IMR-90 (cell line): ENCODE results near the gene FTO. TPM values are rescaled to one million over a fixed set of nuclear protein-coding genes. Genes with fewer than 3 reads are reported as not detected.
A peak's percentile ranks its signal among the peaks of the same experiment; 100 is the strongest.

ENCODE experiments used
- ATAC-seq: fragments of 200-7000 bp; cut with Tn5 transposase; 2 replicates; pipeline ENCODE4 v1.9.1; 2020; ENCODE audit warnings: low read depth, mild to moderate bottlenecking, moderate library complexity
- BruUV-seq: library from RNA; stranded (reverse); fragments of 400-500 nt; replicated peaks from 2 replicates; lab custom pipeline; 2021; lab: Mats Ljungman, UMichigan
- CTCF ChIA-PET: fragments of 300-600 bp; formaldehyde crosslinking; extraction: SDS; loops from one replicate; lab custom pipeline; 2021; ENCODE audit warnings: antibody characterized with exemption; lab: Yijun Ruan, JAX
- POLR2A ChIA-PET: fragments of 300-600 bp; sonication (Branson Sonifier 250); formaldehyde crosslinking; loops from one replicate; lab custom pipeline; 2022; ENCODE audit warnings: antibody characterized with exemption; ENCODE audit not compliant: unreplicated experiment; lab: Charles Lee
- DNase-seq: peaks from one replicate; pipeline ENCODE4 v3.0.0; 2013
- H2AFZ ChIP-seq: replicated peaks from 2 replicates; pipeline ENCODE3; 2013; ENCODE audit warnings: low read length, mild to moderate bottlenecking; ENCODE audit not compliant: poor library complexity
- H2AK5ac ChIP-seq: 2 replicates; pipeline ENCODE4 v1.6.1; 2013; ENCODE audit warnings: low read depth, low read length, inconsistent platforms
- H2AK9ac ChIP-seq: replicated peaks from 2 replicates; pipeline ENCODE3; 2013; ENCODE audit warnings: mild to moderate bottlenecking, low read depth, low read length, moderate library complexity; ENCODE audit not compliant: poor library complexity
- H2BK120ac ChIP-seq: 2 replicates; pipeline ENCODE4 v1.6.1; 2013; ENCODE audit warnings: low read depth, low read length, inconsistent platforms
- H2BK15ac ChIP-seq: 3 replicates; pipeline ENCODE4 v1.6.1; 2013; ENCODE audit warnings: low read depth, low read length, inconsistent platforms
- H2BK20ac ChIP-seq: 2 replicates; pipeline ENCODE4 v1.6.1; 2013; ENCODE audit warnings: low read depth, mild to moderate bottlenecking, inconsistent platforms, low read length, moderate library complexity
- H2BK5ac ChIP-seq: 2 replicates; pipeline ENCODE4 v1.6.1; 2013; ENCODE audit warnings: mild to moderate bottlenecking, low read depth, low read length, inconsistent platforms; ENCODE audit not compliant: poor library complexity, severe bottlenecking
- H3K14ac ChIP-seq: replicated peaks from 2 replicates; pipeline ENCODE4 v1.6.1; 2013; ENCODE audit warnings: low read depth, low read length, inconsistent platforms
- H3K18ac ChIP-seq: 2 replicates; pipeline ENCODE4 v1.6.1; 2013; ENCODE audit warnings: low read depth, low read length, control low read depth
- H3K23ac ChIP-seq: 2 replicates; pipeline ENCODE4 v1.6.1; 2013; ENCODE audit warnings: low read depth, low read length, inconsistent platforms
- H3K27ac ChIP-seq: 2 replicates; pipeline ENCODE4 v1.5.1; 2013; ENCODE audit warnings: mild to moderate bottlenecking, control low read depth, low read length; ENCODE audit not compliant: insufficient read depth
- H3K27me3 ChIP-seq: 2 replicates; pipeline ENCODE4 v1.6.1; 2013; ENCODE audit warnings: low read length; ENCODE audit not compliant: control insufficient read depth, insufficient read depth
- H3K36me3 ChIP-seq: 2 replicates; pipeline ENCODE4 v1.6.1; 2013; ENCODE audit warnings: low read length, mixed read lengths; ENCODE audit not compliant: control insufficient read depth, insufficient read depth
- H3K4ac ChIP-seq: 2 replicates; pipeline ENCODE4 v1.6.1; 2013; ENCODE audit warnings: low read depth, low read length, inconsistent platforms
- H3K4me1 ChIP-seq: 2 replicates; pipeline ENCODE4 v1.6.1; 2013; ENCODE audit warnings: low read length, mixed read lengths; ENCODE audit not compliant: control insufficient read depth, insufficient read depth
- H3K4me2 ChIP-seq: 2 replicates; pipeline ENCODE4 v1.6.1; 2013; ENCODE audit warnings: low read depth, mild to moderate bottlenecking, control low read depth, low read length, moderate library complexity
- H3K4me3 ChIP-seq: 2 replicates; pipeline ENCODE4 v1.5.1; 2013; ENCODE audit warnings: low read depth, mild to moderate bottlenecking, control low read depth, low read length, moderate library complexity; ENCODE audit not compliant: insufficient read depth
- H3K56ac ChIP-seq: 2 replicates; pipeline ENCODE4 v1.6.1; 2013; ENCODE audit warnings: low read length, inconsistent platforms; ENCODE audit not compliant: insufficient read depth; ENCODE audit errors: extremely low read depth
- H3K79me1 ChIP-seq, 2 experiments: 2 replicates each; pipeline ENCODE4 v1.6.1; 2013; ENCODE audit warnings: low read length in 2 of 2, inconsistent platforms in 1 of 2, low read depth in 1 of 2
- H3K9ac ChIP-seq: 2 replicates; pipeline ENCODE4 v1.6.1; 2013; ENCODE audit warnings: low read depth, low read length, control low read depth
- H3K9me1 ChIP-seq: 2 replicates; pipeline ENCODE4 v1.6.1; 2013; ENCODE audit warnings: low read length, inconsistent platforms; ENCODE audit not compliant: insufficient read depth
- H3K9me3 ChIP-seq: 2 replicates; pipeline ENCODE4 v1.6.1; 2013; ENCODE audit warnings: low read length; ENCODE audit not compliant: control insufficient read depth, insufficient read depth
- H4K20me1 ChIP-seq: 2 replicates; pipeline ENCODE4 v1.6.1; 2013; ENCODE audit warnings: low read length, inconsistent platforms; ENCODE audit not compliant: insufficient read depth
- H4K5ac ChIP-seq: 2 replicates; pipeline ENCODE4 v1.6.1; 2013; ENCODE audit warnings: mild to moderate bottlenecking, low read depth, low read length, control low read depth
- H4K8ac ChIP-seq, 2 experiments: 2 replicates each; pipeline ENCODE4 v1.6.1; 2013; ENCODE audit warnings: low read depth in 2 of 2, low read length in 2 of 2, control low read depth in 1 of 2, inconsistent platforms in 1 of 2
- H4K91ac ChIP-seq: 2 replicates; pipeline ENCODE4 v1.6.1; 2013; ENCODE audit warnings: low read depth, low read length, inconsistent platforms; ENCODE audit not compliant: insufficient read depth
- BHLHE40 ChIP-seq: fragments of 150-350 bp; IDR thresholded peaks from 2 replicates; pipeline ENCODE4 v1.6.1; 2016; ENCODE audit warnings: mild to moderate bottlenecking, low read depth, low read length
- CEBPB ChIP-seq: IDR thresholded peaks from 2 replicates; pipeline ENCODE4 v1.6.1; 2012; ENCODE audit warnings: low read depth, low read length, improper control_type of control experiment
- FOS ChIP-seq: fragments of 150-350 bp; IDR thresholded peaks from 2 replicates; pipeline ENCODE4 v1.6.1; 2016; ENCODE audit warnings: low read depth, low read length
- MAFK ChIP-seq: IDR thresholded peaks from 2 replicates; pipeline ENCODE4 v1.6.1; 2012; ENCODE audit warnings: low read depth, low read length, improper control_type of control experiment
- MXI1 ChIP-seq: IDR thresholded peaks from 2 replicates; pipeline ENCODE4 v1.6.1; 2012; ENCODE audit warnings: low read depth, mild to moderate bottlenecking, low read length, moderate library complexity, borderline replicate concordance
- NFE2L2 ChIP-seq: fragments of 150-350 bp; IDR thresholded peaks from 2 replicates; pipeline ENCODE4 v1.6.1; 2016; ENCODE audit warnings: low read depth, mild to moderate bottlenecking, low read length
- RCOR1 ChIP-seq: IDR thresholded peaks from 2 replicates; pipeline ENCODE4 v1.6.1; 2012; ENCODE audit warnings: mild to moderate bottlenecking, low read length, improper control_type of control experiment; ENCODE audit not compliant: insufficient replicate concordance
- SMC3 ChIP-seq: fragments of 150-350 bp; IDR thresholded peaks from 2 replicates; pipeline ENCODE4 v1.6.1; 2016; ENCODE audit warnings: low read depth, mild to moderate bottlenecking, antibody characterized with exemption, low read length, moderate library complexity
- WGBS, 2 experiments: methylation state at CpG; one replicate each; pipeline versions ENCODE4 v1.1.5 to v1.1.7; 2013; ENCODE audit warnings: missing lambda C conversion rate in 2 of 2; ENCODE audit not compliant: insufficient read length in 1 of 2; ENCODE audit errors: extremely low coverage in 2 of 2; 5-methylcytosine and 5-hydroxymethylcytosine counted together
- dilution Hi-C: fragments of 300-500 bp; cut with HindIII; formaldehyde crosslinking; loops from one replicate; pipeline ENCODE4 v1.14.3; 2018; ENCODE audit warnings: low sequenced_read_pairs; ENCODE audit not compliant: unreplicated experiment
- in situ Hi-C: fragments of 300-500 bp; cut with MboI; formaldehyde crosslinking; loops from 3 replicates; pipeline ENCODE4 v1.14.3; 2019; ENCODE audit warnings: low sequenced_read_pairs, inconsistent platforms, mixed read lengths
- intact Hi-C: fragments of 100-400 bp; cut with micrococcal nuclease; formaldehyde crosslinking; loops from 2 replicates; pipeline ENCODE4 v1.10.0; 2022
- polyA plus RNA-seq, 3 experiments: library from polyadenylated mRNA; depleted of rRNA; stranded (reverse); fragments of >200 nt; gene quantifications; 2 replicates each; pipeline ENCODE4 v1.2.3, GENCODE V29; 2012; ENCODE audit warnings: low replicate concordance in 1 of 3
- total RNA-seq: library from RNA; depleted of rRNA; stranded (reverse); fragments of >200 nt; gene quantifications from 2 replicates; pipeline ENCODE4 v1.2.3, GENCODE V29; 2012
- TF ChIP-seq, protein P1 (sequence below): fragments of 150-350 bp; IDR thresholded peaks from 2 replicates; pipeline ENCODE4 v1.6.1; 2016; ENCODE audit warnings: low read depth, mild to moderate bottlenecking, low read length, moderate library complexity, borderline replicate concordance

The FTO gene
- total and polyA plus RNA-seq, 2 of the 4 experiments (the other 2 are of a cell fraction): 70.3 to 132 TPM

DNA sequence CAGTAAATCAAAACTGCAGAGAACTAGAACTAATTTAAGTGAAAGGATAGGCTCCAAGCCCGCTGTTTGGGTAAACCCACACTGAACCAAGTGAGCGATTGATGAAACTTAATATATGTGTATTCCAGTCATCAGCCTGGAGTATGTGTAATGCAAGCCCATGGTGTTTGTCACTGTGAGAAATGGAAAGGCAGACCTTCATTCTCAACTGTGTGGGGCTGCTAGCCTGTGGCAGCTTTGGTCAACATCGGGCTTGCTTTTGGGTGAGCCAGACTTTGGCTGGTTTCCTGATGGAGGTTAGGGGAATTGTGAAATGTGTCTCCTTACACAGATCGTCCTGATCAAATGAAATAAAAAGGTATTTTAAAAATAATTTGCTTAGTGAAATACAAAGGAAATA lies 302.7 kb downstream of the FTO start:
- Histone ChIP-seq H2BK15ac (no peak overlapping the region), H2AK5ac (no peak overlapping the region), H3K56ac (no peak overlapping the region), H2BK120ac (no peak overlapping the region), H4K20me1 (no peaks in the 10 kb centered on the region), H3K23ac (no peak overlapping the region), H2BK20ac (no peak overlapping the region), H3K27me3 (no peaks in the 10 kb centered on the region), H3K14ac (no peak overlapping the region), H3K9me1 (no peaks in the 10 kb centered on the region), H3K79me1 (no peaks in the 10 kb centered on the region), H3K9ac (no peak overlapping the region), H3K4me2 (no peak overlapping the region), H2BK5ac (no peak overlapping the region), H3K9me3 (no peaks in the 10 kb centered on the region), H3K18ac (no peak overlapping the region), H3K27ac (no peak overlapping the region), H3K4ac (no peak overlapping the region), H3K4me1 (no peaks in the 10 kb centered on the region), H3K4me3 (no peak overlapping the region), H4K5ac (no peak overlapping the region), H4K8ac (no peak overlapping the region), H2AK9ac (no peak overlapping the region), H3K36me3 (no peaks in the 10 kb centered on the region), H2AFZ (no peak overlapping the region), H4K91ac (no peak overlapping the region)
- ChIA-PET POLR2A (no interaction called here), CTCF (no interaction called here)
- dilution Hi-C loops: no loop called here
- DNase-seq: peak; percentile 43
- no peak for TF ChIP-seq CEBPB
- TF ChIP-seq FOS: no peak
- no peak for TF ChIP-seq BHLHE40
- TF ChIP-seq NFE2L2: no peak
- TF ChIP-seq SMC3: no peak
- TF ChIP-seq MXI1: no peak
- TF ChIP-seq, protein P1, sequence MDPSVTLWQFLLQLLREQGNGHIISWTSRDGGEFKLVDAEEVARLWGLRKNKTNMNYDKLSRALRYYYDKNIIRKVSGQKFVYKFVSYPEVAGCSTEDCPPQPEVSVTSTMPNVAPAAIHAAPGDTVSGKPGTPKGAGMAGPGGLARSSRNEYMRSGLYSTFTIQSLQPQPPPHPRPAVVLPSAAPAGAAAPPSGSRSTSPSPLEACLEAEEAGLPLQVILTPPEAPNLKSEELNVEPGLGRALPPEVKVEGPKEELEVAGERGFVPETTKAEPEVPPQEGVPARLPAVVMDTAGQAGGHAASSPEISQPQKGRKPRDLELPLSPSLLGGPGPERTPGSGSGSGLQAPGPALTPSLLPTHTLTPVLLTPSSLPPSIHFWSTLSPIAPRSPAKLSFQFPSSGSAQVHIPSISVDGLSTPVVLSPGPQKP: no peak
- no peak for TF ChIP-seq RCOR1
- TF ChIP-seq MAFK: no peak
- in situ Hi-C loops: no loop called here
- WGBS, 2 experiments: no CpG with 5 or more reads among the region's 4 CpGs
- no TSS peak for BruUV-seq
- ATAC-seq: no peak; the same call in 1 of the 2 replicates
- intact Hi-C loops: no loop called here
